ENCODE measurements around the gene AOC2. TPM values are rescaled to one million over a fixed set of nuclear protein-coding genes. Genes with fewer than 3 reads are reported as not detected.

The AOC2 gene
- total and polyA plus RNA-seq, 2 of the 13 experiments (the other 11 are each of a cell fraction or from before 2014, with no cell fraction given): 1.2 to 3.3 TPM

- no peak for TF ChIP-seq KLF12 (CRISPR knock-in tag; IDR thresholded peaks at IDR 0.05; ENCODE audit: borderline replicate concordance)
- TF ChIP-seq RFXAP (CRISPR knock-in tag; IDR thresholded peaks at IDR 0.05; ENCODE audit: borderline replicate concordance): no peak
- TF ChIP-seq TEAD3 (CRISPR knock-in tag; optimal IDR thresholded peaks at IDR 0.05; ENCODE audit: borderline replicate concordance): peak; percentile 26
- no peak for TF ChIP-seq ZBTB44 (CRISPR knock-in tag; IDR thresholded peaks at IDR 0.05)
- no peak for TF ChIP-seq ZNF503 (CRISPR knock-in tag; IDR thresholded peaks at IDR 0.05)
- no peak for TF ChIP-seq DNMT3B (CRISPR knock-in tag; conservative IDR thresholded peaks at IDR 0.05)
- TF ChIP-seq, protein P1, sequence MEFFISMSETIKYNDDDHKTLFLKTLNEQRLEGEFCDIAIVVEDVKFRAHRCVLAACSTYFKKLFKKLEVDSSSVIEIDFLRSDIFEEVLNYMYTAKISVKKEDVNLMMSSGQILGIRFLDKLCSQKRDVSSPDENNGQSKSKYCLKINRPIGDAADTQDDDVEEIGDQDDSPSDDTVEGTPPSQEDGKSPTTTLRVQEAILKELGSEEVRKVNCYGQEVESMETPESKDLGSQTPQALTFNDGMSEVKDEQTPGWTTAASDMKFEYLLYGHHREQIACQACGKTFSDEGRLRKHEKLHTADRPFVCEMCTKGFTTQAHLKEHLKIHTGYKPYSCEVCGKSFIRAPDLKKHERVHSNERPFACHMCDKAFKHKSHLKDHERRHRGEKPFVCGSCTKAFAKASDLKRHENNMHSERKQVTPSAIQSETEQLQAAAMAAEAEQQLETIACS (CRISPR knock-in tag; IDR thresholded peaks at IDR 0.05): no peak
- 0 out of 2 replicates have a peak, but pooled peaks have one; percentile 22 for TF ChIP-seq DRAP1 (CRISPR knock-in tag; IDR thresholded peaks at IDR 0.05)
- TF ChIP-seq CBX5 (CRISPR knock-in tag; IDR thresholded peaks at IDR 0.05; ENCODE audit: borderline replicate concordance): no peak
- 0 out of 2 replicates have a peak, but pooled peaks have one; percentile 29 for TF ChIP-seq MXD4 (CRISPR knock-in tag; IDR thresholded peaks at IDR 0.05)
- TF ChIP-seq ATF7 (IDR thresholded peaks at IDR 0.05): no peak
- no peak for TF ChIP-seq ATF7 (CRISPR knock-in tag; IDR thresholded peaks at IDR 0.05)
- 0 out of 2 replicates have a peak, but pooled peaks have one; percentile 36 for TF ChIP-seq KLF6 (CRISPR knock-in tag; IDR thresholded peaks at IDR 0.05)
- 0 out of 2 replicates have a peak, but pooled peaks have one; percentile 10 for TF ChIP-seq CEBPG (CRISPR knock-in tag; IDR thresholded peaks at IDR 0.05)
- no peak for TF ChIP-seq HNF4G (IDR thresholded peaks at IDR 0.05; ENCODE audit: borderline replicate concordance, low read depth, low read length)
- peak; percentile 44; the same call in 1 of the 2 replicates for TF ChIP-seq HNF4G (CRISPR knock-in tag; IDR thresholded peaks at IDR 0.05; ENCODE audit: borderline replicate concordance, low read depth)
- peak; percentile 47; the same call in 1 of the 2 replicates for TF ChIP-seq SMAD3 (CRISPR knock-in tag; IDR thresholded peaks at IDR 0.05)
- TF ChIP-seq FLYWCH1 (CRISPR knock-in tag; IDR thresholded peaks at IDR 0.05): no peak
- TF ChIP-seq SCMH1 (CRISPR knock-in tag; IDR thresholded peaks at IDR 0.05; ENCODE audit: borderline replicate concordance): no peak
- no peak for TF ChIP-seq ZBTB3 (CRISPR knock-in tag; IDR thresholded peaks at IDR 0.05; ENCODE audit: borderline replicate concordance, low read depth)
- no peak for TF ChIP-seq FOXJ3 (CRISPR knock-in tag; IDR thresholded peaks at IDR 0.05; ENCODE audit: borderline replicate concordance)
- TF ChIP-seq EEA1 (CRISPR knock-in tag; IDR thresholded peaks at IDR 0.05; ENCODE audit: borderline replicate concordance): no peak
- TF ChIP-seq ZBTB42 (CRISPR knock-in tag; IDR thresholded peaks at IDR 0.05): no peak
- no peak for TF ChIP-seq ZNF672 (CRISPR knock-in tag; IDR thresholded peaks at IDR 0.05)
These were observed 934 bp upstream of the AOC2 start (continued) for GRCh38 chr17:42843358-42843934.

Data from HepG2 (cell line).